ENCODE results near the gene KANSL3.
"Not testable (repeated sequence)": the region's sequence is repeated elsewhere in the genome, so short reads cannot be mapped to it uniquely, and the experiment has no call there.

The KANSL3 gene

GRCh38 chr2:96556441-96557330 lies 81.4 kb downstream of the KANSL3 start:
- peak in 1 of 14 donors; percentile 40 for DNase-seq

- DNase-seq: no peak
Measured at GRCh38 chr2:96555146-96555610, 82.9 kb downstream of the KANSL3 start.

- DNase-seq: peak in 11 of 14 donors; percentile 10 to 71 (median 24)
Measured at GRCh38 chr2:96554293-96555145, 83.6 kb downstream of the KANSL3 start.

- DNase-seq: not testable (repeated sequence)
Measured at GRCh38 chr2:96553957-96554292, 84.2 kb downstream of the KANSL3 start.

- DNase-seq: no peak
Measured at GRCh38 chr2:96553176-96553956, 84.7 kb downstream of the KANSL3 start.

- DNase-seq: no peak
Measured at GRCh38 chr2:96552315-96553175, 85.6 kb downstream of the KANSL3 start.

GRCh38 chr2:96551605-96552314 lies 86.4 kb downstream of the KANSL3 start:
- no peak for DNase-seq

- no peak for DNase-seq
Measured at GRCh38 chr2:96550787-96551604, 87.1 kb downstream of the KANSL3 start.

GRCh38 chr2:96549967-96550786 lies 87.9 kb downstream of the KANSL3 start:
- DNase-seq: no peak

- no peak for DNase-seq
Measured at GRCh38 chr2:96549466-96549785, 88.7 kb downstream of the KANSL3 start.

GRCh38 chr2:96548558-96549465 lies 89.3 kb downstream of the KANSL3 start:
- no peak for DNase-seq

- DNase-seq: no peak
Measured at GRCh38 chr2:96547731-96548171, 90.4 kb downstream of the KANSL3 start.

GRCh38 chr2:96547203-96547641 lies 90.9 kb downstream of the KANSL3 start:
- DNase-seq: no peak

- DNase-seq: no peak
Measured at GRCh38 chr2:96546797-96547196, 91.3 kb downstream of the KANSL3 start.

GRCh38 chr2:96546321-96546720 lies 91.8 kb downstream of the KANSL3 start:
- DNase-seq: no peak
